Heart left ventricle (tissue), 16 donors: Measurements from ENCODE around the gene NLRP5. TPM values are rescaled to one million over a fixed set of nuclear protein-coding genes. Genes with fewer than 3 reads are reported as not detected.
"Not testable (repeated sequence)": the region's sequence is repeated elsewhere in the genome, so short reads cannot be mapped to it uniquely, and the experiment has no call there.

ENCODE experiments used
- ATAC-seq, 4 donors: fragments of 200-7000 bp; cut with Tn5 transposase; one replicate each; pipeline ENCODE4 v1.9.1; 2020 to 2022; ENCODE audit warnings: moderate library complexity in 4 of 4, mild to moderate bottlenecking in 3 of 4, moderate number of reproducible peaks in 1 of 4
- DNase-seq, 5 donors: peaks; one replicate each; pipeline ENCODE4 v3.0.0-alpha.2; 2020
- H3K27ac ChIP-seq, 12 donors: fragments of 200-600 bp; sonication (generic) in 4 of 12; one replicate each; pipeline versions ENCODE4 v1.5.0 to v1.8.0; 2016 to 2022; ENCODE audit warnings: mild to moderate bottlenecking in 2 of 12
- H3K27me3 ChIP-seq, 9 donors: fragments of 200-600 bp; sonication (generic) in 2 of 9; one replicate each; pipeline versions ENCODE4 v1.5.1 to v1.8.0; 2016 to 2022; ENCODE audit warnings: mild to moderate bottlenecking in 3 of 9
- H3K36me3 ChIP-seq, 9 donors: fragments of 200-600 bp; sonication (generic) in 2 of 9; one replicate each; pipeline versions ENCODE4 v1.5.0 to v1.8.0; 2018 to 2022; ENCODE audit warnings: mild to moderate bottlenecking in 2 of 9
- H3K4me1 ChIP-seq, 12 donors: fragments of 200-600 bp; sonication (generic) in 4 of 12; one replicate each; pipeline versions ENCODE4 v1.5.0 to v1.8.0; 2016 to 2022; ENCODE audit warnings: mild to moderate bottlenecking in 3 of 12
- H3K4me3 ChIP-seq, 12 donors: fragments of 200-600 bp; sonication (generic) in 4 of 12; one replicate each; pipeline versions ENCODE4 v1.5.0 to v1.8.0; 2017 to 2022; ENCODE audit warnings: mild to moderate bottlenecking in 9 of 12, moderate library complexity in 4 of 12
- H3K9me3 ChIP-seq, 12 donors: fragments of 200-600 bp; sonication (generic) in 4 of 12; one replicate each; pipeline versions ENCODE4 v1.5.0 to v1.8.0; 2016 to 2022; ENCODE audit warnings: mild to moderate bottlenecking in 1 of 12
- CTCF ChIP-seq, 12 donors: fragments of 200-600 bp; sonication (generic) in 4 of 12; IDR thresholded peaks; one replicate each; pipeline versions ENCODE4 v1.5.0 to v1.8.0; 2018 to 2022; ENCODE audit warnings: antibody characterized with exemption in 12 of 12, mild to moderate bottlenecking in 5 of 12
- POLR2A ChIP-seq, 2 donors: fragments of 450-650 bp; IDR thresholded peaks; one replicate each; pipeline ENCODE4 v1.6.1; 2017; ENCODE audit warnings: antibody characterized with exemption in 2 of 2, mild to moderate bottlenecking in 2 of 2, moderate library complexity in 2 of 2
- WGBS, 4 donors: extraction: QIAGEN DNeasy Blood & Tissue Kit in 2 of 4; methylation state at CpG; one replicate each; pipeline versions ENCODE4 v1.1.5 to v1.1.7; 2013 to 2018; 5-methylcytosine and 5-hydroxymethylcytosine counted together
- intact Hi-C, 10 donors: fragments of 100-400 bp; cut with DNase I; formaldehyde crosslinking; loops; one replicate each; pipeline versions ENCODE4 v1.11.1 to v1.14.2; 2022
- polyA plus RNA-seq, 2 donors: library from polyadenylated mRNA; stranded (reverse); fragments of 200-250 nt; gene quantifications; one replicate each; pipeline ENCODE4 v1.2.3, GENCODE V29; 2013
- total RNA-seq, 9 donors: library from RNA; depleted of rRNA in 2 of 9; stranded (reverse); fragments of >200 nt in 2 of 9; fragmentation: NEBNext Ultra II Directional in 3 of 9; extraction: Animal tissue kit (Norgen Biotek cat#: 25700) in 3 of 9; gene quantifications; one replicate each; pipeline versions ENCODE4 v1.1.0 to v1.2.4, GENCODE V29; 2016 to 2023
- donor health status: ischemic (EF 13 %, LVEDD 7.1; RV severe dilation, severe dysfunction).
- donor health status: healthy with polysubstance abuse.
- donor health status: DM: no; HTN: yes; CAD: no.
- donor health status: DM: no; HTN: no; CAD: no.
- donor health status: ischemic (EF 25% LVEDD 6.9; RV normal size, moderate dysfunction).
- donor health status: ischemic (EF 25% LVEDD 5.7; RV mildly dilated, moderate dysfunction).
- donor health status: healthy.
- donor health status: DM: yes; HTN: yes; CAD: no.
- donor health status: ischemic (EF 35%, LVEDD 5.7; RV mildly dilated, moderate dysfunction).
- donor health status: nonischemic (EF 11% LVEDD 7.7; RV severe dilation, severe dysfunction).
- donor health status: DM: yes; HTN: yes; CAD: no.
- donor health status: PGD.
- donor health status: ischemic (EF 29% LVEDD 5.4; RV normal size, mild dysfunction).
- donor health status: nonischemic (EF 23%, LVEDD 6.1; RV moderate dilation, normal function).

Gene NLRP5
- total and polyA plus RNA-seq, 11 donors: not detected

GRCh38 chr19:55993492-55993891, 6.9 kb downstream of the NLRP5 start:
- intact Hi-C loops: no loop called here
- H3K27me3 ChIP-seq: no peaks in the 10 kb centered on the region
- no peak overlapping the region for H3K27ac ChIP-seq
- no peak for DNase-seq
- WGBS, 4 donors: 29 to 53% (median 36%) methylated on average over 1 of the region's 1 CpG
- H3K9me3 ChIP-seq: peaks cover 0 to 7% (median 0%) of the 10 kb centered on the region in 12 donors
- H3K36me3 ChIP-seq: no peaks in the 10 kb centered on the region
- ATAC-seq: no peak
- TF ChIP-seq CTCF (IDR thresholded peaks at IDR 0.05) (no peak), POLR2A (IDR thresholded peaks at IDR 0.05) (no peak)
- H3K4me3 ChIP-seq: no peak overlapping the region
- no peaks in the 10 kb centered on the region for H3K4me1 ChIP-seq

- peaks cover 0 to 8% (median 0%) of the 10 kb centered on the region in 12 donors for H3K9me3 ChIP-seq
- H3K27ac ChIP-seq: no peak overlapping the region
- H3K4me3 ChIP-seq: no peak overlapping the region
- H3K36me3 ChIP-seq: no peaks in the 10 kb centered on the region
- H3K27me3 ChIP-seq: peaks cover 0 to 9% (median 0%) of the 10 kb centered on the region in 9 donors
- 45 to 74% (median 56%) methylated on average over 1 of the region's 1 CpG for WGBS, 4 donors
- no peaks in the 10 kb centered on the region for H3K4me1 ChIP-seq
- intact Hi-C loops: no loop called here
- TF ChIP-seq CTCF (IDR thresholded peaks at IDR 0.05) (no peak), POLR2A (IDR thresholded peaks at IDR 0.05) (no peak)
- ATAC-seq (no peak), DNase-seq (no peak)
Measured at GRCh38 chr19:56014765-56015164, 28.2 kb downstream of the NLRP5 start.

GRCh38 chr19:56015756-56016155, 29.2 kb downstream of the NLRP5 start:
- WGBS, 4 donors: 18 to 35% (median 34%) methylated on average over 5 of the region's 5 CpGs
- Histone ChIP-seq H3K36me3 (no peaks in the 10 kb centered on the region), H3K4me3 (no peak overlapping the region), H3K27me3 (peaks cover 0 to 9% (median 0%) of the 10 kb centered on the region in 9 donors), H3K9me3 (peaks cover 0 to 8% (median 0%) of the 10 kb centered on the region in 12 donors), H3K27ac (no peak overlapping the region), H3K4me1 (no peaks in the 10 kb centered on the region)
- DNase-seq: no peak
- intact Hi-C loops: no loop called here
- ATAC-seq: no peak
- TF ChIP-seq POLR2A (IDR thresholded peaks at IDR 0.05) (no peak), CTCF (IDR thresholded peaks at IDR 0.05) (no peak)

- intact Hi-C loops, H3K4me1 ChIP-seq, H3K36me3 ChIP-seq, H3K27ac ChIP-seq, H3K4me3 ChIP-seq, DNase-seq, H3K27me3 ChIP-seq, ATAC-seq: not testable (repeated sequence)
- 45 to 64% (median 56%) methylated on average over 2 of the region's 2 CpGs for WGBS, 4 donors
- H3K9me3 ChIP-seq: peaks cover 0 to 14% (median 0%) of the 10 kb centered on the region in 12 donors
Measured at GRCh38 chr19:56019325-56019724, 32.8 kb downstream of the NLRP5 start.

GRCh38 chr19:56020355-56020975, 33.9 kb downstream of the NLRP5 start:
- ATAC-seq, H3K4me3 ChIP-seq, H3K27ac ChIP-seq, H3K4me1 ChIP-seq, intact Hi-C loops, H3K36me3 ChIP-seq, DNase-seq, H3K27me3 ChIP-seq: not testable (repeated sequence)
- 59 to 66% (median 64%) methylated on average over 6 to 7 of the region's 7 CpGs for WGBS, 4 donors
- peaks cover 0 to 14% (median 0%) of the 10 kb centered on the region in 12 donors for H3K9me3 ChIP-seq
